Stimulated activated CD4-positive, alpha-beta T cell treated with anti-CD3 and anti-CD28 coated beads, Interleukin-1b, Interleukin-23, amount 100 ng/mL, for 48 hours (primary cell): ENCODE results near the gene CELF3.
"Not testable (repeated sequence)": the region's sequence is repeated elsewhere in the genome, so short reads cannot be mapped to it uniquely, and the experiment has no call there.

ENCODE experiments used
- DNase-seq: peaks from one replicate; pipeline ENCODE4 v3.0.0-alpha.2; 2020

Gene CELF3

DNA sequence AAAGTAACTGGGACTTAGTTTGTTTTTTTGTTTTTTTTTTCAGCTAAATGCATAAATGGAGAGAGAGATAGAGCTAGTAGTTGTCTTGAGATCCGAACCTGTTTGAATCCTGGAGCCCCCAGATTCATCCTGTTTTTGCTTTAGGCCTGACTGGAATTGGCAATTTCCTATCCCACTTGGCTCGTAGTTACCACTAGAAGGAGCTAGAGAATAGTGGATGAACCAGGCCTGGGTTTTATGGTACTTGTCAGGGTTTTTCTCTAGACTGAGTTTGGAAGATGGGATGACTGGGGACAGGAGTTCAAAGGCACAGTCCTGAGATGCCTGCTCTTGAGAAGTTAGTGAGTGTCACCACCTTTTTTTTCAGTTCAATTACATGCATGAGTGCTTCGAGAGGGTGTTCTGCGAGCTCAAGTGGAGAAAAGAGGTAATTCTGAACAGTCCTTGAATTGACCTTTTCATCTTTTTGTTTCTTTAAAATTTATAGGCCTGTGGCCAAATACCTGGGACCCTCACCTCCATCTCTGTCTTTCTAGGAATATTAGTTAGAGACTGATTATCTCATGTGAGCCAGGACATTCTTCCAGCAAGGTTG, 23.4 kb downstream of the CELF3 start:
- no peak for DNase-seq

DNA sequence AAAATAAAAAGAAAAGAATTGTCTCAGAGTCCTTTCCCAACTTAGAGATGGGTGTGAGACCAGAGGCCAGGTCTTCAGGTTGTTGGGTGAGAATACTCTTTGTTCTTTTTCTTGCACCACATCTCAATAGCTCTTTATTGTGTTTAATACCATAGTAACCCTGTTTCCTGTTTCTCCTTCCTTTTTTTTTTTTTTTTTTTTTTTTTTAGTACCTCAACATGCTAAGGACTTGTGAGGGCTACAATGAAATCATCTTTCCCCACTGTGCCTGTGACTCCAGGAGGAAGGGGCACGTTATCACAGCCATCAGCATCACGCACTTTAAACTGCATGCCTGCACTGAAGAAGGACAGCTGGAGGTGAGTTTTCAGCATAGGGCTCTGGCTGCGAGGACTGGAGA, 24.4 kb downstream of the CELF3 start:
- no peak for DNase-seq

DNA sequence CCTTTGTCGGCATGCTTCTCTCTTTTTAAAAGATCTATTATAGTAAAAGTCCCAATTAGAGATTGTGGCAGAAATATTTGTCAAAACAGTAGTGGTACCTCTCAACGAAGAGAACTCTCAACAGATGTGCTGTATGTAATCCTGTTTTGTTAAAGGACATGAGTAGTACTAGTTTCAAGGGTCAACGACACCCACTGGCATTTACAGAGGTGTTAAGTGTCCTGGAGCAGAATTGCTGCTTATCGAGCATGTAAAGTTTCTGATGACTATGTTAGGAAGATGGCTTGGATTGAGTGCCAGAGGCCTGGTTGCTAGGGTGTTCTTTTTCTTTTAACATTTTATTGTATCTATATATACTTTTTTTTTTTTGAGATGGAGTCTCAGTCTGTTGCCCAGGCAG, 27.1 kb downstream of the CELF3 start:
- no peak for DNase-seq

DNA sequence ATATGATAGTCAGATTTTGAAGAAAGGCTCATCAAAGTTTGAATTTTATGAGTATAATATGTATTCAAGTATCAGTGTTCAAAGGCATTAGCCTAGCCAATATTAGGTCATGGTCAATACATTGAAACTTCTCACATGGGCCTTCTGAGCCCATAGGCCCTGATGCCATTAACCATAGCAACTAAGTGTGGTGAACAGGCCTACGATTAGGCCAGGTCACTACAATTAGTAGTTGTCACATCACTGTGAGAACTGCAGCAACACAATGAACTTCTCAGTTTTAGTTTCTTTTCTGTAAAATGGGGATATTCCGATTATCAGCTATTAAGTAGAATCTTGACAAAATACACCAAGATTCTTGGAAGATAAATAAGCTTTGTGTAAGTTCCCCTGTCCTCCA, 30.0 kb downstream of the CELF3 start:
- DNase-seq, result no peak

DNA sequence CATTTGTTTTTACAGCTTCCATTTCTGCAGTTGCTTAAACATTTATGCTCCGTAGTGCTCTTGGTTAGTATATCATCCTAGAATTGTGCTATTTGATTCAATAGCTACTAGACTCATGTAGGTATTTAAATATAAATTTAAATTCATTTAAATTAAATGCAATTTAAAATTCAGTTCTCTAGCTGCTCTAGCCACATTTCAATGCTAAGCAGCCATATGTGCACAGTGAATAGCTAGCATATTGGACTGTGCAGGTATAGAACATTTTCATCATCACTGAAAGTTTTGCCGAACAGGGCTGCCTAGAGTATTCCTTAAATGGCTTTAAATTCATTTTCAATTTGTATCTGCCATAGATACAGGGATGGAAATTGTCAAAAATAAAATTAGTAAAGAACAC, 32.5 kb downstream of the CELF3 start:
- DNase-seq, result no peak

DNA sequence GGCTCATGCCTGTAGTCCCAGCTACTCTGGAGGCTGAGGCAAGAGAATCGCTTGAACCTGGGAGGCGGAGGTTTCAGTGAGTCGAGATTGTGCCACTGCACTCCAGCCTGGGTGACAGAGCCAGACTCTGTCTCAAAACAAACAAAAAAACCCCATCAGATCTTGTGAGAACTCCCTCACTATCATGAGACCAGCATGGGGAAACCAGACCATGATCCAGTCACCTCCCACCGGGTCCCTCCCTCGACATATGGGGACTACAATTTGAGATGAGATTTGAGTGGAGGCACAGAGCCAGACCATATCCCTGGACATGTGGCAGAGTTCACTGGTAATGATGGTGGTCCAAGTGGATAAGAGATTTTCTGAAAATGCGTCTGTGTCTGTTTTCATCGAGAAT, 33.7 kb downstream of the CELF3 start:
- DNase-seq, result not testable (repeated sequence)

DNA sequence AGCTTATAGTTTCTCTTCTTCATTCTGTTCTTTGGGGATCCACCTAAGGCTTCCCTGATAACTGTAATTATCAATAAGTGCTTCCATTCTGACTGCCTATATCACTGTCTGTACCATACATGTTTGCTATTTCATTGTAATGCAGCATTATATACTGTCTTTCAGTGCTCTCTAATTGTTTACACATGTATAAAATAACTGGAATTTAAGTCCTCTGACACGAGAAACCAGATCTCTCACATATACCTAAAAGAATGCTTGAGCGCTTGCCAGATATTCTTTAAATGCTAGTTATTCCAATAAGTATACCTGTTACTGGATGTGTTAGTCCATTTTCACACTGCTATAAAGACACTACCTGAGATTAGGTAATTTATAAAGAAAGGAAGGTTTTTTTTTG, 34.7 kb downstream of the CELF3 start:
- no peak for DNase-seq

DNA sequence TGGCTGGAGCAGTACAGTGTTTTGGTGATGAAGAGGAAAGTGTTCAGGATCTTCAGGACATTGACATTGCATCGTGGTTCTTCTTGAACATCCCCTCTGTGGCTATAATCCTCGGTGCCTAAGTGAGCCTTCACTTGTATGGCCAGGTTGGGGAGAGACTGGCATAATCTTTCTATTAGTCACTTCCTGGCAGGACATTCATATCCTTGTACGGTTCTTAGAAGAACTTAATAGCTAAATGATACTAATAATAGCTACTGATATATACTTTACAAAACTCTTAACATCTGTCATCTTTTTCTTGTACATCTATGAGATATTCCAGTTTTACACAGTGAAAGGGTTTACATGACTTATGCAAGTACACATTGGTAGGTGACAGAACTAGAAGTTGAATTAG, 35.8 kb downstream of the CELF3 start:
- no peak for DNase-seq

DNA sequence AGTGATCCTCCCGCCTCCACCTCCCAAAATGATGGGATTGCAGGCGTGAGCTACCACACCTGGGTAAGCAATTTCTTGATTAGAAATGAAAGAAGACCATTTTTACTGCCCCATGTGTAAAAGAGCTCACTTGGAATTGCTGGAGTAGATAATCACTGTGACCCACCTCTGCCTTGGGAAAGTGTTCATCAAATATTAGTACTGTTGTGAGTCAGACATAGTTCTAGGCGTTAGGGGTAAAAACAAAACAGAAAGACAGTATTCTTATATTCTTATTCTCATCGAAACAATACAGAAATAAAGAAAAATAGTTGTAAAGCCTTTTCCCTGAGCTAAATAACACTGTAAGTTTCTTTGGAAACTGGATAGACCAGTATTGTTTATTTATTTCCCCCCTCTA, 36.2 kb downstream of the CELF3 start:
- DNase-seq, result no peak

DNA sequence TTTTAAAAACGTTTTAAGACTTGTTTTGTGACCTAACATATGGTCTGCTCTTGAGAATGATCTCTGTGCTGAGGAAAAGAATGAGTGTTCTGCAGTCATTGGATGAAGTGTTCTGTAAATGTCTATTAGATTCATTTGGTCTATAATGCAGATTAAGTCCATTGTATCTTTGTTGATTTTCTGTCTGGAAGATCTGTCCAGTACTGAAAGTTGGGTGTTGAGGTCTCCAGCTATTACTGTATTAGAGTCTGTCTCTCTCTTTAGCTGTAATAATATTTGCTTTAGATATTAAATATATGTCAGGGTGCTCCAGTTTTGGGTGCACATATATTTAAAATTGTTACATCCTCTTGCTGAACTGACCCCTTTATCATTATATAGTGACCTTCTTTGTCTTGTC, 43.2 kb downstream of the CELF3 start:
- DNase-seq, result no peak

DNA sequence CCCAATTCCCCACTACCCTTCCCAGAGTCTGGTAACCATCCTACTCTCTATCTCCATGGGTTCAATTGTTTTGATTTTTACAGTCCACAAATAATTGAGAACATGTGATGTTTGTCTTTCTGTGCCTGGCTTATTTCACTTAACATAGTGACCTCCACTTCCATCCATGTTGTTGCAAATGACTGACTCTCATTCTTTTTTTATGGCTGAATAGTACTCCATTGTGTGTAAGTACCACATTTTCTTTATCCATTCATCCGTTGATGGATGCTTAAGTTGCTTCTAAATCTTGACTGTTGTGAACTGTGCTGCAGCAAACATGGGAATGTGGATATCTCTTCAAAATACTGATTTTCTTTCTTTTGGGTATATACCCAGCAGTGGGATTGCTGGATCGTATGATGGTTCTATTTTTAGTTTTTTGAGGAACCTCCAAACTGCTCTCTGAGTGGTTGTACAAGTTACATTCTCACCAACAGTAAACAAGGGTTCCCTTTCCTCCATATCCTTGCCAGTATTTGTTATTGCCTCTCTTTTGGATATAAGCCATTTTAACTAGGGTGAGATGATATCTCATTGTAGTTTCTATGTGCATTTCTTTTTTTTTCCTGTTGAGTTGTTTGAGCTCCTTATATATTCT, 46.4 kb downstream of the CELF3 start:
- DNase-seq, result not testable (repeated sequence)

DNA sequence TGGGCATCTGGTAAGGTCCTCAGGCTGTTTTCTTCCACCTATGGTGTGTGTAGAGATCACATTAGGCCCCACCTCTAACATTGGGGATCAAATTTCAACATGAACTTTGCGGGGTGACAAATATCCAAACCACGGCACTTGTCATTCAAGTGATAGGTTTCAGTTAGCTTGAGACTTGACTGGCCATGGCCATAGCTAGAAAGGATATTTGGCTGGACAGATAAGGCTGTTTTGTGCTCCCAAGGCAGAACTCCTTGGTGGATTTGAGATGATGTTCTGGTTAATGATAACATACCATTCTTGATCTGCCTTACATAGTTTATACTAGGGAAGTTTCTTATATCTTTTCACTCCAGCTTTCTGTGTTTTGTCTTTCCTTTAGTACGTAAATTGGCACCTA, 48.5 kb downstream of the CELF3 start:
- DNase-seq, result no peak

DNA sequence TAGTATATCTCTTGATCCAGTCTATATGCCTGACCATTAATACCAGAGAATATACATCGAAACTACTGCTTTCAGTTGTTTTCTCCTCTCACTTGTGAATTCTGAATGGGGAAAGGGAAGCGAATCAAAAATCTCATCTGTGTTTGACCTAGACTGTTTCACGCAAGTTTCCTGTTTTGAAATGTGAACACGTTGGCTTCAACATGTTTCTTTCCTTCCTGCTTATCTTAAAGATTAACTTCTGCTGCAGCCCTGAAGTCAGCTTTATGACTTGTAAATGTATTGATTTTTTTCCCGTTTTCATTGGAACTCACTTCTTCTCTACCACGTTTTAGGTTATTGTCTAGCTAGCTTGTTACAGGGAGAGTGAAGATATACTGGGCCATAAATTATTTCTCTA, 54.9 kb downstream of the CELF3 start:
- no peak for DNase-seq

DNA sequence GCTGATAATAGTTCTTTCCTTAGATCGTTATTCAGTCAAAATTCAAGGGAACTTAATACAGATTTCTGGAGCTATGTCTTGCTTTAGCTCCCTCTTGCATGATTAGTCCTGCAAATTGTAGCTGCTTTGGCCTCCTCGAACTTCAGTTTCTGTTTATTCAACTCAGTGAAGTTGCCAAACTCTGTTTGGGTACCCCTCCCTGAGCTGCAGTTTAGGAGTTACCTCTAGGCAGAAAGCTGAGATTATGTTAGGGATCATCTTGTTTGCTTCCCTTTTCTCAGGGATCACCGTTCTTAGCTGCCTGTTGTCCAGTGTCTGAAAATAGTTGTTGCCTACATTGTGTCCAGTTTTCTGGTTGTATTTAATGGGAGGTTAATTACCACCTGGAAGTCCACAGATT, 61.2 kb downstream of the CELF3 start:
- DNase-seq, result no peak

DNA sequence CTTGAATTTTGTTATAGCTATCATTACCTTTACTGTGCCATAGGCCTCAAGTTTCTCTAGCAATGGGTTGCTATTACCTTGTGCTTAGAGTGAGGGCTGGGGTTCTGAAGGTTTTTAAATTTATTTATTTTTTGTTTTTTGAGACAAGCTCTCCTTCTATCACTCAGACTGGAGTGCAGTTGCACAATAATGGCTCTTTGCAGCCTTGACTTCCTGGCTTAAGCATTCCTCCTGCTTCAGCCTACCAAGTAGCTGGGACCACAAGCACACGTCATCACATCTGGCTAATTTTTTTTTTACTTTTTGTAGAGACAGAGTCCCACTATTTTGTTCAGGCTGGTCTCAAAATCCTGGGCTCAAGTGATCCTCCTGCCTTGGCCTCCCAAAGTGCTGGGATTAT, 63.2 kb downstream of the CELF3 start:
- no peak for DNase-seq
